Measurements from ENCODE around the gene GNAI1.

DNA sequence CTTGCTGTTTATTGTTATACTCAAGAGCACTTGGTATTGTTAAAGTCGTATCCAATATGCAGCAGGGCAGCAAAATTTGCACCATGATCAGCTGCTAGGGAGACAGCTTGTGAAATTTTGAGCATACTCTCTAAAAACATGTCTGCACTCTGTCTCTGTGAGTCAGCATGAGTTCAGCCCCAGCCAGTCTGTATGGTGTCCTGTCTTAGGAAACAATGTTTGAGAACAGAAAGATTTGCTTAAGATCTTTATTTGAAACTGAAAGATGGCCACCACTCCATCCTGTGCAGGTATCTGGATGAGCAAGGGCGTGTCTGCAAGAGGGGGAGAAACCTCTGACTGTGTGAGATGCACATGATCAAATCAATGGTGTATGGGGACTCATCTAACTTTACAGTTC is 97.1 kb downstream of the GNAI1 start:
- no peak for TF ChIP-seq CTCF (IDR thresholded peaks at IDR 0.05; ENCODE audit: low read depth, low read length, poor library complexity, severe bottlenecking)
- TF ChIP-seq EZH2phosphoT487 (IDR thresholded peaks at IDR 0.05; ENCODE audit: borderline replicate concordance, low read length) = no peak
